Prostate gland (tissue), 2 donors: Measurements from ENCODE around the gene RUVBL1. TPM values are rescaled to one million over a fixed set of nuclear protein-coding genes. Genes with fewer than 3 reads are reported as not detected.
A peak's percentile ranks its signal among the peaks of the same experiment; 100 is the strongest.

Experiments
- DNase-seq: peaks from one replicate; pipeline ENCODE4 v3.0.0-alpha.2; 2019; ENCODE audit warnings: low spot score
- H3K27ac ChIP-seq, 2 donors: fragments of 200-600 bp; sonication (generic); 2 replicates each; pipeline ENCODE4 v1.5.1; 2017 to 2019
- H3K27me3 ChIP-seq: fragments of 200-600 bp; sonication (generic); replicated peaks from 2 replicates; pipeline ENCODE4 v1.5.1; 2019; ENCODE audit not compliant: insufficient read depth
- H3K36me3 ChIP-seq, 2 donors: fragments of 200-600 bp; sonication (generic); 1 replicate in 1 of 2; 2 replicates in 1 of 2; pipeline versions ENCODE4 v1.5.1 to v1.8.1; 2017 to 2019
- H3K4me1 ChIP-seq: fragments of 200-600 bp; sonication (generic); replicated peaks from 2 replicates; pipeline ENCODE4 v1.5.1; 2019
- H3K4me3 ChIP-seq, 2 donors: fragments of 200-600 bp; sonication (generic); 2 replicates each; pipeline ENCODE4 v1.5.1; 2017 to 2019
- H3K9me3 ChIP-seq: fragments of 200-600 bp; sonication (generic); 2 replicates; pipeline ENCODE4 v1.5.1; 2017
- CTCF ChIP-seq, 4 experiments: fragments of 200-600 bp in 2 of 4; fragments of 450-650 bp in 2 of 4; sonication (generic) in 2 of 4; IDR thresholded peaks; 1 replicate in 3 of 4; 2 replicates in 1 of 4; pipeline ENCODE4 v1.5.1; 2016 to 2019; ENCODE audit warnings: antibody characterized with exemption in 4 of 4, mild to moderate bottlenecking in 2 of 4, moderate library complexity in 2 of 4
- POLR2A ChIP-seq: fragments of 450-650 bp; IDR thresholded peaks from one replicate; pipeline ENCODE4 v1.6.1; 2016; ENCODE audit warnings: antibody characterized with exemption, mild to moderate bottlenecking
- POLR2AphosphoS5 ChIP-seq: sonication (generic); formaldehyde crosslinking; IDR thresholded peaks from one replicate; pipeline ENCODE4 v1.6.1; 2017; ENCODE audit warnings: antibody characterized with exemption
- WGBS: methylation state at CpG from one replicate; pipeline ENCODE4 v1.1.5; 2018; 5-methylcytosine and 5-hydroxymethylcytosine counted together
- intact Hi-C: fragments of 100-400 bp; cut with DNase I; formaldehyde crosslinking; loops from one replicate; pipeline ENCODE4 v1.14.2; 2022
- total RNA-seq, 2 donors: library from RNA; depleted of rRNA; stranded (reverse); fragments of >200 nt; gene quantifications; one replicate each; pipeline ENCODE4 v1.1.0, GENCODE V29; 2016

The RUVBL1 gene
- total RNA-seq, 2 donors from 2014 or later: 24.0 to 28.1 TPM

- WGBS: 95% methylated on average over 5 of the region's 5 CpGs
- H3K4me1 ChIP-seq: peaks cover 6% of the 10 kb centered on the region
- TF ChIP-seq POLR2AphosphoS5 (no peak), CTCF (IDR thresholded peaks at IDR 0.05) (no peak), POLR2A (no peak)
- no peak overlapping the region for H3K27ac ChIP-seq
- H3K36me3 ChIP-seq: no peaks in the 10 kb centered on the region
- H3K9me3 ChIP-seq: no peaks in the 10 kb centered on the region
- DNase-seq: no peak
- H3K4me3 ChIP-seq: no peak overlapping the region
- intact Hi-C loops: loop anchor here (5.0 kb wide), 1 partner anchor 419 kb away; no protein-coding TSS in a partner anchor
- H3K27me3 ChIP-seq: no peaks in the 10 kb centered on the region
These were observed 45.3 kb downstream of the RUVBL1 start for GRCh38 chr3:128078322-128078721.

- intact Hi-C loops: loop anchor here (5.0 kb wide), 1 partner anchor 420 kb away; no protein-coding TSS in a partner anchor
- Histone ChIP-seq H3K4me1 (no peaks in the 10 kb centered on the region), H3K27ac (no peak overlapping the region), H3K9me3 (no peaks in the 10 kb centered on the region), H3K27me3 (no peaks in the 10 kb centered on the region), H3K4me3 (no peak overlapping the region), H3K36me3 (no peaks in the 10 kb centered on the region)
- no peak for TF ChIP-seq POLR2A
- no peak for DNase-seq
- WGBS: 94% methylated on average over 1 of the region's 1 CpG
These were observed 45.9 kb downstream of the RUVBL1 start for GRCh38 chr3:128077665-128078064.

- H3K4me1 ChIP-seq: no peaks in the 10 kb centered on the region
- no peak for DNase-seq
- H3K36me3 ChIP-seq: no peaks in the 10 kb centered on the region
- intact Hi-C loops: loop anchor here (5.0 kb wide), 1 partner anchor 420 kb away; no protein-coding TSS in a partner anchor
- WGBS: 69% methylated on average over 3 of the region's 11 CpGs
- no peaks in the 10 kb centered on the region for H3K27me3 ChIP-seq
- no peaks in the 10 kb centered on the region for H3K9me3 ChIP-seq
- H3K4me3 ChIP-seq: peak overlapping the region; percentile 12 to 22
- TF ChIP-seq POLR2AphosphoS5 (no peak), POLR2A (no peak), CTCF (IDR thresholded peaks at IDR 0.05) (no peak)
- H3K27ac ChIP-seq: no peak overlapping the region
These were observed 46.4 kb downstream of the RUVBL1 start for GRCh38 chr3:128077202-128077624.

- intact Hi-C loops: loop anchor here (5.0 kb wide), 1 partner anchor 421 kb away; no protein-coding TSS in a partner anchor
- H3K27ac ChIP-seq: no peak overlapping the region
- DNase-seq: no peak
- no peaks in the 10 kb centered on the region for H3K36me3 ChIP-seq
- peak overlapping the region; percentile 12 to 22 for H3K4me3 ChIP-seq
- H3K4me1 ChIP-seq: no peaks in the 10 kb centered on the region
- WGBS: 43% methylated on average over 67 of the region's 79 CpGs
- H3K9me3 ChIP-seq: no peaks in the 10 kb centered on the region
- TF ChIP-seq POLR2A (no peak), CTCF (IDR thresholded peaks at IDR 0.05) (no peak), POLR2AphosphoS5 (no peak)
- no peaks in the 10 kb centered on the region for H3K27me3 ChIP-seq
These were observed 47.0 kb downstream of the RUVBL1 start for GRCh38 chr3:128076483-128077201.

GRCh38 chr3:128075522-128076482, 47.8 kb downstream of the RUVBL1 start:
- H3K4me3 ChIP-seq: peak overlapping the region; percentile 12 to 28
- no peaks in the 10 kb centered on the region for H3K4me1 ChIP-seq
- no peaks in the 10 kb centered on the region for H3K36me3 ChIP-seq
- intact Hi-C loops: loop anchor here (5.0 kb wide), 1 partner anchor 421 kb away; no protein-coding TSS in a partner anchor
- TF ChIP-seq POLR2A: no peak
- peak; percentile 65 for TF ChIP-seq POLR2AphosphoS5
- peak; percentile 79 to 96 (median 95) for TF ChIP-seq CTCF (IDR thresholded peaks at IDR 0.05)
- peak overlapping the region in 1 of 2 donors; percentile 48 for H3K27ac ChIP-seq
- 17% methylated on average over 68 of the region's 78 CpGs for WGBS
- DNase-seq: peak; percentile 80
- no peaks in the 10 kb centered on the region for H3K9me3 ChIP-seq
- H3K27me3 ChIP-seq: no peaks in the 10 kb centered on the region
